C4-2B (cell line): ENCODE measurements around the gene CSNK1D.
"Not testable (repeated sequence)": the region's sequence is repeated elsewhere in the genome, so short reads cannot be mapped to it uniquely, and the experiment has no call there.

Source experiments
- H3K27ac ChIP-seq: fragments of 450-650 bp; 2 replicates; pipeline ENCODE4 v1.5.1; 2017
- CTCF ChIP-seq: fragments of 450-650 bp; conservative IDR thresholded peaks from 2 replicates; pipeline ENCODE4 v1.5.1; 2017; ENCODE audit warnings: mild to moderate bottlenecking
- ZFX ChIP-seq: fragments of 450-650 bp; IDR thresholded peaks from 2 replicates; pipeline ENCODE4 v1.6.1; 2017

Gene CSNK1D

GRCh38 chr17:82194765-82195164 is 78.7 kb downstream of the CSNK1D start:
- H3K27ac ChIP-seq: no peak overlapping the region
- TF ChIP-seq ZFX: no peak
- no peak for TF ChIP-seq CTCF

- TF ChIP-seq CTCF (no peak), ZFX (no peak)
- H3K27ac ChIP-seq: peak overlapping the region; percentile 3; the same call in 1 of the 2 replicates
These were observed 79.8 kb downstream of the CSNK1D start for GRCh38 chr17:82193520-82194220.

- not testable (repeated sequence) for H3K27ac ChIP-seq
These were observed 80.5 kb downstream of the CSNK1D start for GRCh38 chr17:82193050-82193449.
